Ascending aorta (tissue), 2 donors: ENCODE results near the gene MYO1D. TPM values are rescaled to one million over a fixed set of nuclear protein-coding genes. Genes with fewer than 3 reads are reported as not detected.

Experiments used
- DNase-seq, 2 donors: peaks; one replicate each; pipeline ENCODE4 v3.0.0-alpha.2; 2019; ENCODE audit warnings: low spot score in 2 of 2
- H3K27ac ChIP-seq, 2 donors: fragments of 200-600 bp; sonication (generic); one replicate each; pipeline ENCODE4 v1.5.1; 2016 to 2017; ENCODE audit warnings: mild to moderate bottlenecking in 1 of 2
- H3K27me3 ChIP-seq: fragments of 200-600 bp; sonication (generic); one replicate; pipeline ENCODE4 v1.5.1; 2017
- H3K36me3 ChIP-seq, 2 donors: fragments of 200-600 bp; sonication (generic); one replicate each; pipeline ENCODE4 v1.5.1; 2016
- H3K4me1 ChIP-seq, 2 donors: fragments of 200-600 bp; sonication (generic); one replicate each; pipeline ENCODE4 v1.5.1; 2016 to 2017; ENCODE audit warnings: mild to moderate bottlenecking in 1 of 2
- H3K4me3 ChIP-seq, 2 donors: fragments of 200-600 bp; sonication (generic); one replicate each; pipeline ENCODE4 v1.5.1; 2016 to 2017; ENCODE audit warnings: mild to moderate bottlenecking in 1 of 2
- H3K9me3 ChIP-seq, 2 donors: fragments of 200-600 bp; sonication (generic); one replicate each; pipeline ENCODE4 v1.5.1; 2016
- CTCF ChIP-seq, 3 experiments: fragments of 200-600 bp in 2 of 3; fragments of 450-650 bp in 1 of 3; sonication (generic) in 2 of 3; IDR thresholded peaks; one replicate each; pipeline ENCODE4 v1.5.1; 2016 to 2019; ENCODE audit warnings: antibody characterized with exemption in 3 of 3, mild to moderate bottlenecking in 1 of 3, moderate library complexity in 1 of 3
- intact Hi-C: fragments of 100-400 bp; cut with DNase I; formaldehyde crosslinking; loops from one replicate; pipeline ENCODE4 v1.15.1; 2023
- total RNA-seq: library from RNA; depleted of rRNA; stranded (reverse); fragments of >200 nt; gene quantifications from one replicate; pipeline ENCODE4 v1.1.0, GENCODE V29; 2016

MYO1D gene
- total RNA-seq, 1 donor from 2014 or later: 105 TPM

- no peak overlapping the region for H3K4me3 ChIP-seq
- intact Hi-C loops: loop anchor here (5.0 kb wide), 1 partner anchor 36 kb away; no protein-coding TSS in a partner anchor
- H3K4me1 ChIP-seq: peaks cover 0 to 4% of the 10 kb centered on the region in 2 donors
- H3K27ac ChIP-seq: no peak overlapping the region
- no peaks in the 10 kb centered on the region for H3K27me3 ChIP-seq
- H3K9me3 ChIP-seq: no peaks in the 10 kb centered on the region
- no peaks in the 10 kb centered on the region for H3K36me3 ChIP-seq
- DNase-seq: no peak
- TF ChIP-seq CTCF (IDR thresholded peaks at IDR 0.05): no peak
These were observed 90.8 kb downstream of the MYO1D start for GRCh38 chr17:32786169-32786568.

GRCh38 chr17:32784113-32784512 lies 92.8 kb downstream of the MYO1D start:
- H3K4me3 ChIP-seq: no peak overlapping the region
- TF ChIP-seq CTCF (IDR thresholded peaks at IDR 0.05): no peak
- intact Hi-C loops: no loop called here

GRCh38 chr17:32783602-32784001 lies 93.3 kb downstream of the MYO1D start:
- H3K36me3 ChIP-seq: peaks cover 0 to 6% of the 10 kb centered on the region in 2 donors
- intact Hi-C loops: loop anchor here (1.0 kb wide), 3 partner anchors 94 to 154 kb away; partner anchors contain the start of gene MYO1D
- peak overlapping the region; percentile 27 to 35 for H3K27ac ChIP-seq
- no peak overlapping the region for H3K4me3 ChIP-seq
- TF ChIP-seq CTCF (IDR thresholded peaks at IDR 0.05): peak; percentile 65 to 73 (median 67)
- no peaks in the 10 kb centered on the region for H3K27me3 ChIP-seq
- DNase-seq: no peak
- peaks cover 0 to 7% of the 10 kb centered on the region in 2 donors for H3K4me1 ChIP-seq
- no peaks in the 10 kb centered on the region for H3K9me3 ChIP-seq

More at GRCh38 chr17:32784113-32784512, 92.8 kb downstream of the MYO1D start:
- Histone ChIP-seq H3K9me3 (no peaks in the 10 kb centered on the region), H3K4me1 (peaks cover 0 to 7% of the 10 kb centered on the region in 2 donors), H3K27me3 (no peaks in the 10 kb centered on the region), H3K27ac (peak overlapping the region; percentile 27 to 35), H3K36me3 (peaks cover 0 to 6% of the 10 kb centered on the region in 2 donors)
- no peak for DNase-seq

- H3K9me3 ChIP-seq: no peaks in the 10 kb centered on the region
- no peak overlapping the region for H3K27ac ChIP-seq
- intact Hi-C loops: no loop called here
- peaks cover 0 to 7% of the 10 kb centered on the region in 2 donors for H3K4me1 ChIP-seq
- DNase-seq: no peak
- no peak for TF ChIP-seq CTCF (IDR thresholded peaks at IDR 0.05)
- H3K4me3 ChIP-seq: no peak overlapping the region
- H3K36me3 ChIP-seq: peaks cover 6% of the 10 kb centered on the region in 2 donors
- H3K27me3 ChIP-seq: no peaks in the 10 kb centered on the region
These were observed 96.2 kb downstream of the MYO1D start for GRCh38 chr17:32780721-32781120.

GRCh38 chr17:32777922-32778321 lies 99.0 kb downstream of the MYO1D start:
- TF ChIP-seq CTCF (IDR thresholded peaks at IDR 0.05): no peak
- intact Hi-C loops: no loop called here
- Histone ChIP-seq H3K27me3 (no peaks in the 10 kb centered on the region), H3K36me3 (peaks cover 6 to 22% of the 10 kb centered on the region in 2 donors), H3K4me3 (no peak overlapping the region), H3K4me1 (peaks cover 0 to 2% of the 10 kb centered on the region in 2 donors), H3K9me3 (no peaks in the 10 kb centered on the region), H3K27ac (no peak overlapping the region)
- no peak for DNase-seq

GRCh38 chr17:32777436-32777835 lies 99.5 kb downstream of the MYO1D start:
- DNase-seq: no peak
- intact Hi-C loops: no loop called here
- Histone ChIP-seq H3K27ac (no peak overlapping the region), H3K4me1 (peaks cover 0 to 2% of the 10 kb centered on the region in 2 donors), H3K36me3 (peaks cover 6 to 23% of the 10 kb centered on the region in 2 donors), H3K9me3 (no peaks in the 10 kb centered on the region), H3K27me3 (no peaks in the 10 kb centered on the region), H3K4me3 (no peak overlapping the region)
- no peak for TF ChIP-seq CTCF (IDR thresholded peaks at IDR 0.05)
